HepG2 (cell line): ENCODE results near the gene USP7. TPM values are rescaled to one million over a fixed set of nuclear protein-coding genes. Genes with fewer than 3 reads are reported as not detected.
A peak's percentile ranks its signal among the peaks of the same experiment; 100 is the strongest.

Experiments
- ARNT ChIP-seq: fragments of 450-650 bp; IDR thresholded peaks from 2 replicates; pipeline ENCODE4 v1.6.1; 2017
- FOXK1 ChIP-seq: sonication (generic); formaldehyde crosslinking; IDR thresholded peaks from 2 replicates; pipeline ENCODE4 v1.4.0; 2020; ENCODE audit warnings: low read depth, missing genetic modification reagents, borderline replicate concordance
- HNRNPLL ChIP-seq: fragments of 200-400 bp; formaldehyde crosslinking; IDR thresholded peaks from 2 replicates; pipeline ENCODE4 v1.6.1; 2017; ENCODE audit warnings: mild to moderate bottlenecking, low read depth, low read length; ENCODE audit not compliant: poor library complexity, severe bottlenecking
- JUNB ChIP-seq: sonication (generic); formaldehyde crosslinking; IDR thresholded peaks from 2 replicates; pipeline ENCODE4 v1.8.0; 2022; ENCODE audit warnings: missing genetic modification reagents, mild to moderate bottlenecking, borderline replicate concordance
- NR2C2 ChIP-seq: sonication (generic); formaldehyde crosslinking; IDR thresholded peaks from 2 replicates; pipeline ENCODE4 v1.4.0; 2020; ENCODE audit warnings: missing genetic modification reagents, mild to moderate bottlenecking, moderate library complexity, borderline replicate concordance
- ZNF263 ChIP-seq: sonication (generic); formaldehyde crosslinking; IDR thresholded peaks from 2 replicates; pipeline ENCODE4 v1.4.0; 2020; ENCODE audit warnings: missing genetic modification reagents
- polyA plus RNA-seq, 8 experiments: library from polyadenylated mRNA; depleted of rRNA in 3 of 8; stranded (reverse) in 7 of 8; unstranded in 1 of 8; fragments of >200 nt; fragmentation: Illumina TruSeq in 4 of 8; extraction: Trizol in 4 of 8; gene quantifications; 2 replicates each; pipeline versions ENCODE4 v1.2.1 to v1.2.3, GENCODE V29; 2011 to 2016; ENCODE audit warnings: low read depth in 4 of 8, missing spikeins in 1 of 8, mixed read lengths in 1 of 8; ENCODE audit not compliant: insufficient read depth in 1 of 8
- total RNA-seq, 5 experiments: library from RNA; depleted of rRNA; stranded (reverse); fragments of >200 nt; fragmentation: Illumina TruSeq; extraction: Trizol; gene quantifications; 2 replicates each; pipeline ENCODE4 v1.2.3, GENCODE V29; 2016; ENCODE audit warnings: low read depth in 1 of 5
- TF ChIP-seq, protein P1 (sequence below), 2 experiments: fragments of 450-650 bp in 1 of 2; sonication (generic) in 1 of 2; formaldehyde crosslinking in 1 of 2; IDR thresholded peaks; 2 replicates each; pipeline versions ENCODE4 v1.6.1 to v1.8.0; 2016 to 2022; ENCODE audit warnings: antibody characterized with exemption in 1 of 2, mild to moderate bottlenecking in 1 of 2, missing genetic modification reagents in 1 of 2
- TF ChIP-seq, protein P2 (sequence below): sonication (generic); formaldehyde crosslinking; IDR thresholded peaks from 2 replicates; pipeline ENCODE4 v1.4.0; 2020; ENCODE audit warnings: missing genetic modification reagents
- TF ChIP-seq, protein P3 (sequence below): sonication (generic); formaldehyde crosslinking; IDR thresholded peaks from 2 replicates; pipeline ENCODE4 v1.4.0; 2020; ENCODE audit warnings: missing genetic modification reagents, mild to moderate bottlenecking, borderline replicate concordance
- TF ChIP-seq, protein P4 (sequence below): IDR thresholded peaks from 2 replicates; pipeline ENCODE4 v1.6.1; 2016; ENCODE audit warnings: mild to moderate bottlenecking
- TF ChIP-seq, protein P5 (sequence below): sonication (generic); formaldehyde crosslinking; IDR thresholded peaks from 2 replicates; pipeline ENCODE4 v1.9.0; 2021; ENCODE audit warnings: missing genetic modification reagents, borderline replicate concordance

USP7 gene
- total and polyA plus RNA-seq, 2 of the 13 experiments (the other 11 are each of a cell fraction or from before 2014, with no cell fraction given): 52.5 to 173 TPM

DNA sequence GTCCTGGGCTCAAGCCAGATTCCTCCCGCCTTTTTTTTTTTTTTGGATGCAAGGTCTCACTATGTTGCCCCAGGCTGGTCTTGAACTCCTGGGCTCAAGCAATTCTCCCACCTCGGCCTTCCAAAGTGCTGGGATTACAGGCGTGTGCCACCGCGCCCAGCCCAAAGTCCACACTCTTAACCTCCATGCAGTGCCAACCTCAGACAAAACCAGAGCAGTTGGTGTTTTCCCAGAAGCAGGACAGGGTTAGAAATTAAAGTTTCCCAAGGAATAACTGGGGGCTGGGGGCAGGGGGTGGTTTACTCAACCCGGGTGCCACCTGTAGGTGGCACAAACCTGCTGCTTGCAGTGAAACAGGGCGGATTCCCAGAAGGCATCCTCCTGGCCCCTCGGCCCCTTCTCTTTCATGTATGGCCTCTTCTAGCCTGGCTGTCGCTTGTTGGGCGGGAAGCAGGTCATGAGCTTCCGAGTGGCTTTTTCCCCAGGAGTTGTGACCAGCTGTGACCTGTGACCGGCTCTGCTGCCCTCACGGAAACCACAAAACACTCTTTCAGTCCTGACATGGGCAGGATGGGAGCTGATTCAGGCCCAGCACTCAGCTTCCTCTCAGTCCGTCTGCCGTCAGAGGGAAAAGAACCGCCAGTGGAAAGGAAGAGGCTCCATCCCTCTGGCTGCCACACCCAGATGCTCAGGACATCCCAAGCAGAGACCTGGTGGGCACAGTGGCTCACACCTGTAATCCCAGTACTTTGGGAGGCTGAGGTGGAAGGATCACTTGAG is 25.6 kb upstream of the USP7 start (continued):
- TF ChIP-seq, protein P1, sequence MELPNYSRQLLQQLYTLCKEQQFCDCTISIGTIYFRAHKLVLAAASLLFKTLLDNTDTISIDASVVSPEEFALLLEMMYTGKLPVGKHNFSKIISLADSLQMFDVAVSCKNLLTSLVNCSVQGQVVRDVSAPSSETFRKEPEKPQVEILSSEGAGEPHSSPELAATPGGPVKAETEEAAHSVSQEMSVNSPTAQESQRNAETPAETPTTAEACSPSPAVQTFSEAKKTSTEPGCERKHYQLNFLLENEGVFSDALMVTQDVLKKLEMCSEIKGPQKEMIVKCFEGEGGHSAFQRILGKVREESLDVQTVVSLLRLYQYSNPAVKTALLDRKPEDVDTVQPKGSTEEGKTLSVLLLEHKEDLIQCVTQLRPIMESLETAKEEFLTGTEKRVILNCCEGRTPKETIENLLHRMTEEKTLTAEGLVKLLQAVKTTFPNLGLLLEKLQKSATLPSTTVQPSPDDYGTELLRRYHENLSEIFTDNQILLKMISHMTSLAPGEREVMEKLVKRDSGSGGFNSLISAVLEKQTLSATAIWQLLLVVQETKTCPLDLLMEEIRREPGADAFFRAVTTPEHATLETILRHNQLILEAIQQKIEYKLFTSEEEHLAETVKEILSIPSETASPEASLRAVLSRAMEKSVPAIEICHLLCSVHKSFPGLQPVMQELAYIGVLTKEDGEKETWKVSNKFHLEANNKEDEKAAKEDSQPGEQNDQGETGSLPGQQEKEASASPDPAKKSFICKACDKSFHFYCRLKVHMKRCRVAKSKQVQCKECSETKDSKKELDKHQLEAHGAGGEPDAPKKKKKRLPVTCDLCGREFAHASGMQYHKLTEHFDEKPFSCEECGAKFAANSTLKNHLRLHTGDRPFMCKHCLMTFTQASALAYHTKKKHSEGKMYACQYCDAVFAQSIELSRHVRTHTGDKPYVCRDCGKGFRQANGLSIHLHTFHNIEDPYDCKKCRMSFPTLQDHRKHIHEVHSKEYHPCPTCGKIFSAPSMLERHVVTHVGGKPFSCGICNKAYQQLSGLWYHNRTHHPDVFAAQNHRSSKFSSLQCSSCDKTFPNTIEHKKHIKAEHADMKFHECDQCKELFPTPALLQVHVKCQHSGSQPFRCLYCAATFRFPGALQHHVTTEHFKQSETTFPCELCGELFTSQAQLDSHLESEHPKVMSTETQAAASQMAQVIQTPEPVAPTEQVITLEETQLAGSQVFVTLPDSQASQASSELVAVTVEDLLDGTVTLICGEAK (IDR thresholded peaks at IDR 0.05): no peak
- TF ChIP-seq, protein P1 (CRISPR knock-in tag; IDR thresholded peaks at IDR 0.05): no peak
- TF ChIP-seq, protein P2, sequence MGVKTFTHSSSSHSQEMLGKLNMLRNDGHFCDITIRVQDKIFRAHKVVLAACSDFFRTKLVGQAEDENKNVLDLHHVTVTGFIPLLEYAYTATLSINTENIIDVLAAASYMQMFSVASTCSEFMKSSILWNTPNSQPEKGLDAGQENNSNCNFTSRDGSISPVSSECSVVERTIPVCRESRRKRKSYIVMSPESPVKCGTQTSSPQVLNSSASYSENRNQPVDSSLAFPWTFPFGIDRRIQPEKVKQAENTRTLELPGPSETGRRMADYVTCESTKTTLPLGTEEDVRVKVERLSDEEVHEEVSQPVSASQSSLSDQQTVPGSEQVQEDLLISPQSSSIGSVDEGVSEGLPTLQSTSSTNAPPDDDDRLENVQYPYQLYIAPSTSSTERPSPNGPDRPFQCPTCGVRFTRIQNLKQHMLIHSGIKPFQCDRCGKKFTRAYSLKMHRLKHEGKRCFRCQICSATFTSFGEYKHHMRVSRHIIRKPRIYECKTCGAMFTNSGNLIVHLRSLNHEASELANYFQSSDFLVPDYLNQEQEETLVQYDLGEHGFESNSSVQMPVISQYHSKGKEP (CRISPR knock-in tag): 0 out of 2 replicates have a peak, but pooled peaks have one; percentile 19
- TF ChIP-seq HNRNPLL: no peak
- no peak for TF ChIP-seq ARNT
- TF ChIP-seq, protein P3, sequence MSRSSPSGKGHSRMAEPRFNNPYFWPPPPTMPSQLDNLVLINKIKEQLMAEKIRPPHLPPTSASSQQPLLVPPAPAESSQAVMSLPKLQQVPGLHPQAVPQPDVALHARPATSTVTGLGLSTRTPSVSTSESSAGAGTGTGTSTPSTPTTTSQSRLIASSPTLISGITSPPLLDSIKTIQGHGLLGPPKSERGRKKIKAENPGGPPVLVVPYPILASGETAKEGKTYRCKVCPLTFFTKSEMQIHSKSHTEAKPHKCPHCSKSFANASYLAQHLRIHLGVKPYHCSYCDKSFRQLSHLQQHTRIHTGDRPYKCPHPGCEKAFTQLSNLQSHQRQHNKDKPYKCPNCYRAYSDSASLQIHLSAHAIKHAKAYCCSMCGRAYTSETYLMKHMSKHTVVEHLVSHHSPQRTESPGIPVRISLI (CRISPR knock-in tag): no peak; the same call in 1 of the 2 replicates
- peak; percentile 54; the same call in 1 of the 2 replicates for TF ChIP-seq ZNF263 (CRISPR knock-in tag)
- peak; percentile 34; the same call in 1 of the 2 replicates for TF ChIP-seq FOXK1 (CRISPR knock-in tag)
- TF ChIP-seq JUNB (CRISPR knock-in tag): no peak
- TF ChIP-seq, protein P4, sequence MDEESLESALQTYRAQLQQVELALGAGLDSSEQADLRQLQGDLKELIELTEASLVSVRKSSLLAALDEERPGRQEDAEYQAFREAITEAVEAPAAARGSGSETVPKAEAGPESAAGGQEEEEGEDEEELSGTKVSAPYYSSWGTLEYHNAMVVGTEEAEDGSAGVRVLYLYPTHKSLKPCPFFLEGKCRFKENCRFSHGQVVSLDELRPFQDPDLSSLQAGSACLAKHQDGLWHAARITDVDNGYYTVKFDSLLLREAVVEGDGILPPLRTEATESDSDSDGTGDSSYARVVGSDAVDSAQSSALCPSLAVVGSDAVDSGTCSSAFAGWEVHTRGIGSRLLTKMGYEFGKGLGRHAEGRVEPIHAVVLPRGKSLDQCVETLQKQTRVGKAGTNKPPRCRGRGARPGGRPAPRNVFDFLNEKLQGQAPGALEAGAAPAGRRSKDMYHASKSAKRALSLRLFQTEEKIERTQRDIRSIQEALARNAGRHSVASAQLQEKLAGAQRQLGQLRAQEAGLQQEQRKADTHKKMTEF (CRISPR knock-in tag): peak; percentile 44
- TF ChIP-seq NR2C2 (CRISPR knock-in tag): peak; percentile 13; the same call in 1 of the 2 replicates
- TF ChIP-seq, protein P5, sequence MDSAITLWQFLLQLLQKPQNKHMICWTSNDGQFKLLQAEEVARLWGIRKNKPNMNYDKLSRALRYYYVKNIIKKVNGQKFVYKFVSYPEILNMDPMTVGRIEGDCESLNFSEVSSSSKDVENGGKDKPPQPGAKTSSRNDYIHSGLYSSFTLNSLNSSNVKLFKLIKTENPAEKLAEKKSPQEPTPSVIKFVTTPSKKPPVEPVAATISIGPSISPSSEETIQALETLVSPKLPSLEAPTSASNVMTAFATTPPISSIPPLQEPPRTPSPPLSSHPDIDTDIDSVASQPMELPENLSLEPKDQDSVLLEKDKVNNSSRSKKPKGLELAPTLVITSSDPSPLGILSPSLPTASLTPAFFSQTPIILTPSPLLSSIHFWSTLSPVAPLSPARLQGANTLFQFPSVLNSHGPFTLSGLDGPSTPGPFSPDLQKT: no peak
